Activated CD4-positive, CD25-positive, alpha-beta regulatory T cell treated with anti-CD3 and anti-CD28 coated beads, Interleukin-2, amount 50 U/mL, for 16 hours (primary cell): Measurements from ENCODE around the gene GPX7.

Experiments
- DNase-seq: peaks from one replicate; pipeline ENCODE4 v3.0.0-alpha.2; 2020; ENCODE audit warnings: low read depth, low spot score

GPX7 gene

DNA sequence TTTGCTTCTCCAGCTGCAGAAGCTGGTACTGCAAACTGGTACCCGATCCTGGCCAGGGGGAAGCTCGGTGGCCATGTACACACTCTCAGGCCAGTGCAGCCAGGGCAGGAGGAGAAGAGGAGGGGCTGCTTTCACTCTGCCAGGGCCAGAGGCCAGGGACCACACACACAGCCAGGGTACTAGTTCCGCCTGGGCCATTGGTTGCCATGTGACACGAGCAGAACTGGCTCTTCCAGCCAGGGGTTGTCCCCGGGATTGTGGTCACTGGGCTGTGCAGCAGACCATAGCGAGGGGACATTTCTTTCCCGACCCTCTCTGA is 27.1 kb downstream of the GPX7 start:
- DNase-seq: no peak

DNA sequence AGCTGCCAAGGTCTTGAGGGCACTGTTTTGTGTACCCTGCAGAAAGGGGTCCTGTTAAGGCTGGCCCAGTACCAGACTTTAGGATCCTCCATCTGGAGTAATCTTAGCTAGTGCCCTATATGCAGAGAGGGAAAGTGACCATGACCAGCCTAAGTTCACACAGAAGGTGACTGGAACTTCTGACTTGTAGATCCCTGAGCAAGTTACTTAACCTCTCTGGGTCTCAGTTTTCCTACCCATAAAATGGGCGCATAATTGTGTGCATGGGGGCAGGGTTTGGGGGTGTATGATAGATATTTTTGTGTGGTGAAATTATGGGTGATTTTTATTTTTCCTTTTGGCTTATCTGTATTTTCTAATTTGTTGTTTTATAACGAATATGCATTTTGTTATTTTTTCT is 27.5 kb downstream of the GPX7 start:
- DNase-seq: no peak

DNA sequence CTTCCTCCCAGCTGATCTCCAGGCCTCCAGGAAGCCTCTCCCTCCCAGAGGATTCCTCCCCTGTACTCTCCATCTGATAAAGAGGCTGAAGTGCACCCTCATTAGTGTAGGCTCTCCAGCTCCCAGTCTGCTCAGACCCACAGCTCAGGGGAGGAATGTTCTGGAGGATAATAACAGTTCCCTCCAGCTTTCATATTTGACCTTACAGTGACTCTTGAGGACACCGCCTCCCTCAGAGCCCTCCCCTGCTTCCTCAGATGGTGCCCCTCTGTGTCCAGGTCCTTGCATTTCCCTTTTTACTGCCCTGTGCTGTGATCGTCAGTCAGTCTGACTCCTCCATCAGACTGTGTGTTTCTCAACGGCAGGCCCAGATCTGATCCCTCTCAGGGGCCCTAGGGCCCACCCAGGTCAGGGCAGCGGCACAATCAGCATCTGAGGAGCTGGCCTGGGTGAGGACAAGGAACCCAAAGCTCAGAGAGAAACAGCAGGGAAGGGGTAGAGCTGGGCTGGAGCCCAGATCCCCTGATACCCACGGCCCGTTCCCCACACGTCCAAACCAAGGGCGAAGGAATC is 29.7 kb downstream of the GPX7 start:
- no peak for DNase-seq

DNA sequence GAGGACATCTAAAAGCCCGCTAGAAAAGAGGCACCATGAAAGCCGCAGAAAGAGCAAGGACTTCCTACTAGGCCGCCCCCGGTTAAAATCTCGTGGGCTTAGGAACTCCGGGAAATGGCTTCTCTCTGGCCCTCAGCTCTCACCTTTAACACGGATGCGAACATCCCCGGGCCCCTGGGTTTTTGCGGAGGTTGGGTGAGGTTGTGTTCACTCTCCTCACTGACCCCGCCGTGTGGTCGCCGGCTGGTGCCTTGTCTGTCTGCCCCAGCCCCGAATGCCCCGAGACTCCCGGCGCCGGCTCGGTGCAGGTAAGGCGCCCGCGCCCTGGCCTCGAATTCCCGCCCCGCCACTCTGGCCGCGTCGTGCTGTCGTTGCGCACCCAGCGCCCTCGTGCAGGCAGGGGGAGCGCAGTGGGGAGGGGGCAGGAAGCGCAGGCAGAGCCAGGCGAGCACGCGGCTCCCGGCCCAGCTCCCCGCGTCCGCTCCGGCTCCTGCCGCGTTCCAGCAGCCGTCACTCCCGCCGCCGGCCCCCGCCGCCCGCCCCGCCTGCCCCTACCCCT is 30.6 kb downstream of the GPX7 start, which contains the start of gene SHISAL2A:
SHISAL2A (plus strand) TSS at position 437 of the 559 bp plus-strand sequence. CDS start 326 bp downstream, outside the sequence.
- peak; percentile 5 for DNase-seq

DNA sequence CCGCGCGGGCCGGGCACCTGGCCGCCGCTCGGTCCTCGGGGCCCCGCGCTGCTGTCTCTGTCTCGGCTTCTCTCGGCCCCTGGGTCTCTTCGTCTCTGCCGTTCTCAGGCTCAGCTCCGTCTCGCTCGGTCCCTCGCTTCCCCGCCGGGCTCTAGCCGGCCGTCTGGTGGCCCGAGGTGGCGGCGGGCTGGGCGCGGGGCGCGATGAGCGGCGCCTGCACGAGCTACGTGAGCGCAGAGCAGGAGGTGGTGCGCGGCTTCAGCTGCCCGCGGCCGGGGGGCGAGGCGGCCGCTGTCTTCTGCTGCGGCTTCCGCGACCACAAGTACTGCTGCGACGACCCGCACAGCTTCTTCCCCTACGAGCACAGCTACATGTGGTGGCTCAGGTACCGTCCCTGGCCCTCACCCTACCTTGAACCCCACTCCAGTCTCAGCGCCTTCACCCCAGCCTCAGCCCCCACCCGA is 31.2 kb downstream of the GPX7 start:
- DNase-seq: no peak

DNA sequence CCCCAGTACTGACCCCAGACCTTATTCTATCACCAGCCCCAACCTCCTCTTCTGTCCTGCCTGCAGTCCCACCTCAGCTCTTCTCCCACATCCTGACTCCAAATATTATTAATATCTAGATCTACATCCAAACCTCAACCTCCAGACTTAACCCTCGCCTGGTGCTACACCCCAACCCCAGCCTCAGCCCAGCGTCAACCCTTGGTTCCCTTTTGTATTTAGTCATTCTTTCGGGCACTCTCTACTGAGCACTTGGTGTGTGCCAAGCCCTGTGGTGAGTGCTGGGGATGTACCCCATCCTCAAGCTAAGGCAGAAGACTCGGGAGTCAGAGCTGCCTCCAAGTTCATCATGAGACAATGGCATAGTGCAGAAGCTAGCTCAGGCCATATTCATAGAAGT is 31.9 kb downstream of the GPX7 start:
- no peak for DNase-seq

DNA sequence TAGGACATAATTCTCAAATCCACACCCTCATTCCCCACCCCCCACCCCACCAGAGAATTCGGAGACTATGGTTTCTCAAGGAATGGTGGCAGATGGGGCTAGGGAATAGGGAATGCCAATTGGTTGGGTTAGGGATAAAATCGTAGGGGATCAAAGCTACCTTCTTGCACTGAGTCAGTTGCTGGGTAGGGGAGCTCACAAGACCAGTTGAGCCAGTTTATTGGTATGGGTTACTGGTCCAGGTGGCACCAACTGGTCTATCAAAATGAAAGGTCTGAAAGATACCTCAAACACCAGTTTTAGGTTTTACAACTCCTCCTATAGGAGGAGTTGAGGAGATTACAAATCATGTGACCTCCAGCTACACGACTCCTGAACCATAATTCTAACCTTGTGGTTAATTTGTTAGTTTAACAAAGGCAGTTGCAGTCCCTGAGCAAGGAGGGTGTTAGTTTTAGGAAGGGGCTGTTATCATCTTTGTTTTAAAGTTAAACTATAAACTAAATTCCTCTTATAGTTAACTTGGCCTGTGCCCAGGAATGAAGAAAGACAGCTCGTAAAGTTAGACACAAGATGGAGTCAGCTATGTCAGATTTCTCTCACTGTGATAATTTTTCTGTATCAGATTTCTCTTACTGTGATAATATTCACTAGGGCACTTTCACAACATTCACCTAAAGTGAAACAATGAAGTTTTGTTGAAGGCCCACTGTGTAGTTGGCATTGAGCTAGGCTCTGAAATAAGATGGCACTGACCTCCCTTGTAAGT is 33.3 kb downstream of the GPX7 start:
- no peak for DNase-seq

DNA sequence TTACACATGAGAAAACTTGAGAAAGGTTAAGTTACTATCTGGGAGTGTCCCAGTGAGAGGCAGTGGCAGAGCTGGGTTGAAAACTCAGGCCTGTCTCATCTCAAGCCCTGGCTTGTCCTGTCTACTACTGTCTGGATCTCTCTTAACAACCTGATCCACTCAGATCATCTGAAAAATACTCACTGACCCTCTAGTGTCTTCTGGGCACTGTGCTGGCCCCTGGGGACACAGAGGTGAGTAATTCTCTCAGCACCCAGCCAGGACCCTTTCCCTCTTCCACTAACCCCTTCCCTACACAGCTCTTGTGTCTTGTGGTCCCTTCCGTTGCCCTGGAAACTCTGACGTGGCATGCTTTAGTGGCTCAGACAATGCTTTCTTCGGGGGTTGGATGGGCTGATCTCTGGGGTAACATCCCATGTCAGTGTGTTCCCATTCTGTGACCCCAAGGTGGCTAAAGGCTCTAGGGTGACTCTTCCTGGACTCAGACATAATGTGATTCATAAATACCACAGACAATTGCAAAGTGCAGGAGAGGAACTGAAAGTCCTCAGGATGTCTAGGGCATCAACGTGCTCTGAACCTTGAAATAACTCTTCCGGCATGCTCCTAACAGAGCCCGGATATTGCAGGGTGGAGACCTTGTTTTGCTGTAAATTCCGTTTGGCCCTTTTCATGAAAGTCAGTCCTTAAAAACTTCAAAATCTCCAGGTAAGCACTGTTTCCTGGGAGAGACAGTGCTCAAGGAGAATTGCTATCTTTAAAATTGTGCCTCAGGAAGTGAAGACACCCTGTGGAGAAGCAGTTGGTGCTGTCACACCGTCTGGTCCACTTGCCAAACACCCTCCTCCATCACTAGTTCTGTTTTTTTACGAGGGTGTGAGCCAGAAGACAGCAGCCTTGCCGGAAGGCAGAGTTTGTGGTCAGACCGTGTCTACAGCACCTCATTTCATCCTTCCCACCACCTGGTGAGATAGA is 34.8 kb downstream of the GPX7 start:
- peak; percentile 20 for DNase-seq

DNA sequence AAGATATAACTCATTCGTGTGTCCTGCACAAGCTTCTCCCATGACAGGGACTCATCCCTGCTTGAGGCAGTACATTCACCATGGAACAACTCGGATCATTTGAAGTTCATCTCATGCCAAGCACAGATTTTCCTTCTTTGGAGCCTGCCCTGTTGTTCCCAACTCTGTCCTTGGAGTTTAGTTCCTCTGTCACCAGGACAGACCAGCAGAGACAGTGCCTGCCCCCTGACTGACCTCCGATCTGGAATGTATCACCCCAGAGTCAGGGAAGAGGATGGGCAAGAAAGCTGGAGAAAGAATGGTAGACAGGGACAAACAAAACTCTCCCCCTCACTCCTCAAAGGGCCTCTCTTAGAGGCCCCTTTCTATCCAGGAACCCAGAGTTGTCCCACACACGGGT is 35.8 kb downstream of the GPX7 start:
- no peak for DNase-seq

DNA sequence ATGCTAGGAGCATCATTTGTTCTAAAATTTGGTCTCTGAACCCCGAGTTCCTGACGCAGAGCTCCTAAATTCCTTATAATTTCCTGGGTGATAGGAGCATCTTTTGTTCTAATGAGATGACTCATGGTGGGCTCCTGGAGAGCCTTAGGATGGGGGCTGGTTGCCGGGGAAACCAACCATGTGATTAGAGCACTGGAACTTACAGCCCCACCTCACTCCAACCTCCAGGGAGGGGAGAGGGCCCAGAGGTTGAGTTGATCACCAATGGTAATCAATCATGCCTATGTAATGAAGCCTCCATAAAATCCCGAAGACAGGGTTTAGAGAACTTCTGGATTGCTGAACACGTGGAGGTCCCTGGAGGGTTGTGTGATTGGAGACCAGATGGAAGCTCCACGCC is 38.5 kb downstream of the GPX7 start:
- DNase-seq: no peak

DNA sequence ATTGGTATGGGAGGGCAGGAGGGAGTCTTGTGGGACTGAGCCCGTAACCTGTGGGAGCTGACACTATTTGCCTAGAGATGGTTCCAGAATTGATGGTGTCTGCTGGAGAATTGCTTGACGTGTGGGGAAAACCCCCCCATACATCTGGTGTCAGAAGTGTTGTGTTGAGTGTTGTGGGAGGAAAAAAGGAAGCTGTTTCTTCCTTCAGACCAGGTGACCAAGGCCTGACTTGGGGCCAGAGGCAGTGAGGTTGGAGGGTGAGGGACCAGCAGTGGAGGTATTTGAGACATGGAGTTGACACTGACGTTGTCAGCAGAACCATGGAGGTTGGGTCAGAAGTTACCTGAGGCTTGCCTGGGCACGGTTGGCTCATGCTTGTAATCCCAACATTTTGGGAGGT is 39.1 kb downstream of the GPX7 start:
- DNase-seq: no peak

DNA sequence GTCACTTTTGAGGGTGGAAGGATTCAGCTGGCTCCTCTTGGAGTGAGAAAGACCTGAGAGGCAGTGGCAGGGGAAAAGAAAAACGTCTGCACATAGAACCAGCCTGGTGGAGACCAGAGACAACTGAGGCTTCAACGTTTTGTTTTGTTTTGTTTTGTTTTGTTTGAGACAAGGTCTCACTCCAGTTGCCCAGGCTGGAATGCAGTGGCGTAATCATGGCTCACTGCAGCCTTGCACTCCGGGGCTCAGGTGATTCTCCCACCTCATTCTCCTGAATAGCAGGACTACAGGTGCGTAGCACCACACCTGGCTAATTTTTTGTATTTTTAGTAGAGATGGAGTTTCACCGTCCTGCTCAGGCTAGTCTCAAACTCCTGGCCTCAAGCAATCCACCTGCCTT is 43.1 kb downstream of the GPX7 start:
- no peak for DNase-seq

DNA sequence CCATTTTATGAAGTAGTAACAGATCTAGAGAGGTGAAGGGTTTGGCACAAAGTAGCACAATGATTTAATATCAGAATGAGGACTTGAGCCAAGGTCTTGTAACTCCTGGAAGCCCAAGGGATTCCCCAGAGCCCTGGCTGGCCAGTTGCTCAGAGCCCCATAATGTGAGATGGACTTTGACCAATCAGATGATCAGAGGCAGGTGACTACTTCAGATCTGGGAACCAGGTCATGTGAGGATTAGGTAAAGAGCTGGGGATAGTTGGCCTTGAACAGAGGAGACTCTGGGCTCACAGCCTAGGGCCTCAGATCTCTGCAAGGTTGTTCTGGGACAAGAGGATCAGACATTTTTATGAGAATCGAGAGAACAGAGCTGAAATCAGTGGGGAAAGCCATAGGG is 49.7 kb downstream of the GPX7 start:
- DNase-seq: no peak

DNA sequence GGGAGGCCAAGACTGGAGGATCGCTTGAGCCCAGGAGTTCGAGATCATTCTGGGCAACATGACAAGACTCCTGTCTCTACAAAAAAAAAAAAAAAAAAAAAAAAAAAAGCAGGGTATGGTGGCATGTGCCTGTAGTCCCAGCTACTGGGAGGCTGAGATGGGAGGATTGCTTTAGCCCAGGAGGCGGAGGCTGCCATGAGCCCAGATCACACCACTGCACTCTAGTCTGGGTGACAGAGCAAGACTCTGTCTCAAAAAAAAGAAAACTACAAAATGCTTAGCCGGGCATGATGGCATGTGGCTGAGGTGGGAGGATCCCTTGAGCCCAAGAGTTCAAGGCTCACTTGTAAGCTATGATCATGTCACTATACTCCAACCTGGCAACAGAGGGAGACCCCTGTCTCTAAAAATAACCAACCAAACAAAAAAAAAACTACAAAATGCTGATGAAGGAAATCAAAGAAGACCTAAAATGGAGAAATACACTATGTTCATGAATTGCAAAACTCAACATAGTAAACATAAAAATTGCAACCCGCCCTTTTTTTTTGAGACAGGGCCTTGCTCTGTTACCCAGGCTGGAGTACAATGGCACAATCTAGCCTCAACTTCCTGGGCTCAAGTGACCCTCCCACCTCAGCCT is 51.2 kb downstream of the GPX7 start:
- DNase-seq: no peak

DNA sequence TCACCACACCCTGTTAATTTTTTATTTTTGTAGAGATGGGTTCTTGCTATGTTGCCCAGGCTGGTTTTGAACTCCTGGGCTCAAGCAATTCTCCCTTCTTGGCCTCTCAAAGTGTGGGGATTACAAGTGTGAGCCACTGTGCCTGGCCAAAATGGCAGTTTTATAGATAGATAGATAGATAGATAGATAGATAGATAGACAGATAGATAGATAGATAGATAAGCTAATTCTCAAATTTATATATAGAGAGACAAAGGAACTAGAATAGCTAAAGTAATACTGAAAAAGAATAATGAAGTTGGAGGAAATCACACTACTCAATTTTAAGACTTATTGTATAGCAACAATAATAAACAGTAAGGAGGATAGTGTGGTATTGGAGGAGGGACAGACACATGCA is 51.9 kb downstream of the GPX7 start:
- DNase-seq: no peak

DNA sequence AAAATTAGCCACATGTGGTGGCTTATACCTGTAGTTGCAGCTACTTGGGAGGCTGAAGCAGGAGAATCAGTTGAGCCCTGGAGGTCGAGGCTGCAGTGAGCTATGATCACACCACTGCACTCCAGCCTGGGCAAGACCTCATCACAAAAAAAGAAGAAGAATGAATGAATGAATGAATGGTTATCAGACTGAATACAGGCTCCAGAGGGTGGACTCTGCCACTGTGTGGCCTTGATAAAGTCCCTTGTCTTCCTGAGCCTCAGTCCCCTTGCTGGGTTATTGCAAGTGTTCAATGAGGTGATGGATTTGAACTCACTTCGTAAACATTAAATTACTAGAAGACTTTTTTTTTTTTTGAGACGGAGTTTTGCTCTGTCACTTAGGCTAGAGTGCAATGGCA is 55.5 kb downstream of the GPX7 start:
- DNase-seq: no peak
